ENCODE data around the gene ZNF232. TPM values are rescaled to one million over a fixed set of nuclear protein-coding genes. Genes with fewer than 3 reads are reported as not detected.

ZNF232 gene
- total and polyA plus RNA-seq, 2 of the 13 experiments (the other 11 are each of a cell fraction or from before 2014, with no cell fraction given), result 7.8 to 28.7 TPM

DNA sequence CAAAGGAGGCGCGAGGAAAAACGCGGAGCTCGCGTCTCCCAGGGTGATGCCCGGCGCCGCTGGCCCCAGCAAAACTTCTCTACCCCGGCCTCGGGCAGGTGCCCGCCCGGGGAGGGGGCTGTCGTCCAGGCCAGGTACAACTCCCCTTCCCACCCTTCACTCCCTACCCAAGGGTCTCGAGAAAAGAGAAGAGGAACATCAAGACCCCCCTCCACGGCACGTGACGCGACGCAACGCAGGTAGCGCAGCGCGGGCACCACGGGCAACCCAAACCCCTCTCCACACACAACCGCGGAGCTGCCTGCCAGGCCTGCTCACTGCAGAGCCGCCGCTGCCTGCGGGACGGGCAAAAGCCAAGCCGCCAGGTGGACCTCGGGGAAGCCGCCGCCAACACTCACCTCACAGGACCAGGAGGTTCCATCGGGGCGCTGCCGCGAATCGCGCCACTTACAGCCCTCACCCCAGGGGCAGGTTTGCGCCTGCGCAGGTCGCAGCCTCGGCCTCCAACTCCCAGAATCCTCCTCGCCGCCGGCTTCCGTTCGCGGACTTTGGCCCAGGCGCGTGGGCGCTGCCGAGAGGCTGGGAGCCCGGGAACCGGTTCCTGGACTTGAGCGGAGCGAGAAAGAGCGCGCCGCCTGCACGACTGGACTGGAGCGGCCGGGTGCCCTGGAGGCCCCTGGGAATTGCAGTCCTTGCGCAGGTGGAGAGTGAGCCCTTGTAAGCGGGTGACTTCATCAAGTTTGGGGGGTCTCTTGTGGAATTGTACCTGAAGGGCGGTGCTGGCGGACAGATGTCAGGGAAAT, at the start of gene ZNF232 (continued):
- TF ChIP-seq, protein P1, sequence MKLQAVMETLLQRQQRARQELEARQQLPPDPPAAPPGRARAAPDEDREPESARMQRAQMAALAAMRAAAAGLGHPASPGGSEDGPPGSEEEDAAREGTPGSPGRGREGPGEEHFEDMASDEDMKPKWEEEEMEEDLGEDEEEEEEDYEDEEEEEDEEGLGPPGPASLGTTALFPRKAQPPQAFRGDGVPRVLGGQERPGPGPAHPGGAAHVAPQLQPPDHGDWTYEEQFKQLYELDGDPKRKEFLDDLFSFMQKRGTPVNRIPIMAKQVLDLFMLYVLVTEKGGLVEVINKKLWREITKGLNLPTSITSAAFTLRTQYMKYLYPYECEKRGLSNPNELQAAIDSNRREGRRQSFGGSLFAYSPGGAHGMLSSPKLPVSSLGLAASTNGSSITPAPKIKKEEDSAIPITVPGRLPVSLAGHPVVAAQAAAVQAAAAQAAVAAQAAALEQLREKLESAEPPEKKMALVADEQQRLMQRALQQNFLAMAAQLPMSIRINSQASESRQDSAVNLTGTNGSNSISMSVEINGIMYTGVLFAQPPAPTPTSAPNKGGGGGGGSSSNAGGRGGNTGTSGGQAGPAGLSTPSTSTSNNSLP (IDR thresholded peaks at IDR 0.05; ENCODE audit: low read depth, low read length), result no peak
- TF ChIP-seq, protein P2, sequence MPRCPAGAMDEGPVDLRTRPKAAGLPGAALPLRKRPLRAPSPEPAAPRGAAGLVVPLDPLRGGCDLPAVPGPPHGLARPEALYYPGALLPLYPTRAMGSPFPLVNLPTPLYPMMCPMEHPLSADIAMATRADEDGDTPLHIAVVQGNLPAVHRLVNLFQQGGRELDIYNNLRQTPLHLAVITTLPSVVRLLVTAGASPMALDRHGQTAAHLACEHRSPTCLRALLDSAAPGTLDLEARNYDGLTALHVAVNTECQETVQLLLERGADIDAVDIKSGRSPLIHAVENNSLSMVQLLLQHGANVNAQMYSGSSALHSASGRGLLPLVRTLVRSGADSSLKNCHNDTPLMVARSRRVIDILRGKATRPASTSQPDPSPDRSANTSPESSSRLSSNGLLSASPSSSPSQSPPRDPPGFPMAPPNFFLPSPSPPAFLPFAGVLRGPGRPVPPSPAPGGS (CRISPR knock-in tag; IDR thresholded peaks at IDR 0.05), result peak; percentile 75
- TF ChIP-seq TBX3 (IDR thresholded peaks at IDR 0.05; ENCODE audit: borderline replicate concordance), result 0 out of 2 replicates have a peak, but pooled peaks have one; percentile 21
- TF ChIP-seq SYNCRIP (IDR thresholded peaks at IDR 0.05; ENCODE audit: insufficient read depth, low read depth, low read length), result no peak
- TF ChIP-seq ZNF124 (CRISPR knock-in tag; IDR thresholded peaks at IDR 0.05), result no peak; the same call in 1 of the 2 replicates
- TF ChIP-seq, protein P3, sequence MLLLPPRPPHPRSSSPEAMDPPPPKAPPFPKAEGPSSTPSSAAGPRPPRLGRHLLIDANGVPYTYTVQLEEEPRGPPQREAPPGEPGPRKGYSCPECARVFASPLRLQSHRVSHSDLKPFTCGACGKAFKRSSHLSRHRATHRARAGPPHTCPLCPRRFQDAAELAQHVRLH (CRISPR knock-in tag; IDR thresholded peaks at IDR 0.05; ENCODE audit: borderline replicate concordance, low read depth), result peak; percentile 78; the same call in 1 of the 2 replicates
- no peak for TF ChIP-seq TEAD3 (CRISPR knock-in tag; optimal IDR thresholded peaks at IDR 0.05; ENCODE audit: borderline replicate concordance)
- no peak for TF ChIP-seq ADNP (CRISPR knock-in tag; IDR thresholded peaks at IDR 0.05)
- TF ChIP-seq NONO (IDR thresholded peaks at IDR 0.05), result no peak
- TF ChIP-seq NONO (CRISPR knock-in tag; conservative IDR thresholded peaks at IDR 0.05), result peak; percentile 86
- TF ChIP-seq ZNF724P (CRISPR knock-in tag; IDR thresholded peaks at IDR 0.05; ENCODE audit: borderline replicate concordance), result peak; percentile 64; the same call in 1 of the 2 replicates
- peak; percentile 98 for TF ChIP-seq THAP11 (CRISPR knock-in tag; IDR thresholded peaks at IDR 0.05)
- TF ChIP-seq SETDB1 (CRISPR knock-in tag; IDR thresholded peaks at IDR 0.05; ENCODE audit: borderline replicate concordance), result no peak
- TF ChIP-seq NFE2L2 (IDR thresholded peaks at IDR 0.05; ENCODE audit: low read length), result no peak
- no peak for TF ChIP-seq ZBTB8A (CRISPR knock-in tag; IDR thresholded peaks at IDR 0.05; ENCODE audit: borderline replicate concordance, low read depth)
- no peak for TF ChIP-seq SIX1 (CRISPR knock-in tag; IDR thresholded peaks at IDR 0.05; ENCODE audit: borderline replicate concordance)
- TF ChIP-seq, protein P4, sequence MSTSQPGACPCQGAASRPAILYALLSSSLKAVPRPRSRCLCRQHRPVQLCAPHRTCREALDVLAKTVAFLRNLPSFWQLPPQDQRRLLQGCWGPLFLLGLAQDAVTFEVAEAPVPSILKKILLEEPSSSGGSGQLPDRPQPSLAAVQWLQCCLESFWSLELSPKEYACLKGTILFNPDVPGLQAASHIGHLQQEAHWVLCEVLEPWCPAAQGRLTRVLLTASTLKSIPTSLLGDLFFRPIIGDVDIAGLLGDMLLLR (CRISPR knock-in tag; IDR thresholded peaks at IDR 0.05), result 0 out of 2 replicates have a peak, but pooled peaks have one; percentile 68
- peak; percentile 25; the same call in 1 of the 2 replicates for TF ChIP-seq RNF2 (conservative IDR thresholded peaks at IDR 0.05; ENCODE audit: low read depth)
- peak; percentile 72; the same call in 1 of the 2 replicates for TF ChIP-seq NR2C2 (CRISPR knock-in tag; IDR thresholded peaks at IDR 0.05; ENCODE audit: borderline replicate concordance)
- TF ChIP-seq ZNF556 (CRISPR knock-in tag; IDR thresholded peaks at IDR 0.05; ENCODE audit: borderline replicate concordance), result peak; percentile 69; the same call in 1 of the 2 replicates
- TF ChIP-seq, protein P5, sequence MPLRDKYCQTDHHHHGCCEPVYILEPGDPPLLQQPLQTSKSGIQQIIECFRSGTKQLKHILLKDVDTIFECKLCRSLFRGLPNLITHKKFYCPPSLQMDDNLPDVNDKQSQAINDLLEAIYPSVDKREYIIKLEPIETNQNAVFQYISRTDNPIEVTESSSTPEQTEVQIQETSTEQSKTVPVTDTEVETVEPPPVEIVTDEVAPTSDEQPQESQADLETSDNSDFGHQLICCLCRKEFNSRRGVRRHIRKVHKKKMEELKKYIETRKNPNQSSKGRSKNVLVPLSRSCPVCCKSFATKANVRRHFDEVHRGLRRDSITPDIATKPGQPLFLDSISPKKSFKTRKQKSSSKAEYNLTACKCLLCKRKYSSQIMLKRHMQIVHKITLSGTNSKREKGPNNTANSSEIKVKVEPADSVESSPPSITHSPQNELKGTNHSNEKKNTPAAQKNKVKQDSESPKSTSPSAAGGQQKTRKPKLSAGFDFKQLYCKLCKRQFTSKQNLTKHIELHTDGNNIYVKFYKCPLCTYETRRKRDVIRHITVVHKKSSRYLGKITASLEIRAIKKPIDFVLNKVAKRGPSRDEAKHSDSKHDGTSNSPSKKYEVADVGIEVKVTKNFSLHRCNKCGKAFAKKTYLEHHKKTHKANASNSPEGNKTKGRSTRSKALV (CRISPR knock-in tag; IDR thresholded peaks at IDR 0.05), result 0 out of 2 replicates have a peak, but pooled peaks have one; percentile 65
- no peak for TF ChIP-seq TEAD2 (CRISPR knock-in tag; IDR thresholded peaks at IDR 0.05)
- peak; percentile 69; the same call in 1 of the 2 replicates for TF ChIP-seq MED1 (CRISPR knock-in tag; IDR thresholded peaks at IDR 0.05)
